GM21390 (cell line): ENCODE measurements around the gene LRP1-AS.

Experiments used
- ATAC-seq: cut with Tn5 transposase; IDR thresholded peaks from one replicate; pipeline ENCODE4 v1.9.1; 2021; ENCODE audit not compliant: unreplicated experiment

Gene LRP1-AS

DNA sequence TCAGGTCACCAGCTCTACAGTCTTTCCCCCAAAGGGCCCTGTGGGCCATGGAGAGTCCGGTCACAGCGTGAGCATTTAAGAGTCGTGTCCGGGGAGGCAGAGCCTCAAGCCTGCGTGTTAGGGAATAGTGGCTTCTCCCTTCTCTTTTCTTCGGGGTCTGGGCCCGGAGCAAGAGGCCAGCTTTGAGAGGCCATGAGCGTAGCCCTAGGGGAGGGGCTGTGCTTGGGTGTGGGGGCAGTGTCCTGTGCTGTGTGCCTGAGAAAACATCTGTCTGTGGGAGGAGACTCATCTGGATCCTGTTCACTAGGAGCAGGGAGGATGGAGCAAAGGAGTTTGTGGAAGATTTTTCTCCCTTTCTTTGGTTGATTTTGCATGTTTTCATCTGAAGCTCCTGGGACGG lies 5.3 kb downstream of the LRP1-AS start:
- ATAC-seq: no peak

DNA sequence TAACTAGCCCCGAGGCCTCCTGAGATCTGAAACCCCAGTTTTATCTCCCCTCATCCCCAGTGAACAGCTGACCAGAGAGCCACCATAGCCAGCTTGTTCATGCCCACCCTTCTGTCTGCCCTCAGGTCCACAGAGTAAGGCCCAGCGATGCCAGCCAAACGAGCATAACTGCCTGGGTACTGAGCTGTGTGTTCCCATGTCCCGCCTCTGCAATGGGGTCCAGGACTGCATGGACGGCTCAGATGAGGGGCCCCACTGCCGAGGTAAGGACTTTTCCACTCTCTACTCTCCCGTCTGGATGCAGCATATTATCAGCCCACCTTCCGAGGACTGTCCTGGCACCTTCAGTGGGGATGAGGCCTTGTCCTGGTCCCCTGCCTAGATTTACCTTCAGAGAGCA lies 6.2 kb downstream of the LRP1-AS start:
- no peak for ATAC-seq

DNA sequence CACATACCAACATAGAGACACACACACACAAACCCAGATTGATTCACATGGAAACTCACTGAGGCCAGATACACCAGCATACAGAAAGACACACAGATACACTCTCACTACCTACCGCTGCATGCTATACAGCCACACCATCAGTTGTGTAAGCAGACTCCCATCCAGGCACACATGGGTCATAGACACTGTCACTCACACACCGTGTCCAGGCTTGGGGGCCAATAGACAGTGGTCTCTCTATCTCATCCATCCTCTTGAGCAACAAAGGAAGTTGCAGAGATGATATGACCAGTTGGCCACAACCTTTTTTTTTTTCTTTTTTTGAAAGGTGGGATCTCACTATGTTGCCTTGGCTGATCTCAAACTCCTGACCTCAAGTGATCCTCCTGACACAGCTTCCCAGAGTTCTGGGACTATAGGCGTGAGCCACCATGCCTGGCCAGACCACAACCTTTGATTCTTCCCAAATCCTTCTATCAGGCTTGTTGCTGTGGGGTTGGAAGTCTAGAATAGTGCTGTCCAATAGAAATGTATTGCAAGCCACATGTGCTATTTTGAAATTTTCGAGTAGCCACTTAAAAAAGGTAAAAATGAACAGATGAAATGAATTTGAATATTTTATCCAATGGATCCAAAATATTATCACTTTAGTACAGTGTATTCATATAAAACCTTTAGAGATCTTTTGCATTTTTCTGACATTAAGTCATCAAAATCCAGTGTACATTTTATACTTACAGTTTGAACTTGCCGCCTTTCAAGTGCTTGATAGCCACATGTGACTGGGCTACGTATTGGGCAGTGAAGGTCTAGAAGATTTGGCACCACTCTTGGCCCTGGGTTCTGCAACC lies 7.4 kb downstream of the LRP1-AS start:
- no peak for ATAC-seq

DNA sequence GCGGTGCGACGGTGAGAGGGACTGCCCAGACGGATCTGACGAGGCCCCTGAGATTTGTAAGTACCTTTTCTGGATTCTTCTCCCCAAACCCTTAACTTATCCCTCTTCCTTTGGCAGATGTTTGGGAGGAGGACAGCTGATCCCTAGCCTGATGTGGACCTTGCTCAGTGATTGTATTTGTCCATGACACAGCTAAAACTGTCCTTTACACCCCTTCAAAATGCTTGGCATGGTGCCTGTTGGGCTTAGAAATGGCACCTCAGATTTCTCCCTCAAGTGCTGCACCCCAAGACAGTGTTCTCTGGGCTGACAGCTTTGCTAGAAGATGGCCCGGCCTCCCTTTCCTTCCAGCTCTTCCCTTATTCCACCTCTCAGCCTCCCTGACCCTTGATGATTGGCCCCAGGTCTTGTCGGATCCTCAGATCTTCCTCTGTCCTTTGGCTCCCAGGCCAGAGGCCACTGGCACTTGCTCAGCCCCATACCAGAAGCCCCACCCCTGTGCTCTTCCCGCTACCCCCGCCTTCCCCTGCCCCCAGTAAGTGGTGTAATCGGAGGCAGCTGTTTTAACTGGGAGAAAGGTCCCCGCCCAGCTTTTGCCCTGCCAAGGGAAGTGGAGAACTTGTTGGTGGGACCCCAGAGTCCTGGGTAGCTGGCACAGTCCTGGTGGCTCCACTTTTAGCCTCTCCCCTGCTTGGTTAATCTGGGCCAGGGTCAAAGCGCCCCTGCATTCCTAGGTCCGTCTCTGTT lies 8.7 kb downstream of the LRP1-AS start:
- ATAC-seq: no peak

DNA sequence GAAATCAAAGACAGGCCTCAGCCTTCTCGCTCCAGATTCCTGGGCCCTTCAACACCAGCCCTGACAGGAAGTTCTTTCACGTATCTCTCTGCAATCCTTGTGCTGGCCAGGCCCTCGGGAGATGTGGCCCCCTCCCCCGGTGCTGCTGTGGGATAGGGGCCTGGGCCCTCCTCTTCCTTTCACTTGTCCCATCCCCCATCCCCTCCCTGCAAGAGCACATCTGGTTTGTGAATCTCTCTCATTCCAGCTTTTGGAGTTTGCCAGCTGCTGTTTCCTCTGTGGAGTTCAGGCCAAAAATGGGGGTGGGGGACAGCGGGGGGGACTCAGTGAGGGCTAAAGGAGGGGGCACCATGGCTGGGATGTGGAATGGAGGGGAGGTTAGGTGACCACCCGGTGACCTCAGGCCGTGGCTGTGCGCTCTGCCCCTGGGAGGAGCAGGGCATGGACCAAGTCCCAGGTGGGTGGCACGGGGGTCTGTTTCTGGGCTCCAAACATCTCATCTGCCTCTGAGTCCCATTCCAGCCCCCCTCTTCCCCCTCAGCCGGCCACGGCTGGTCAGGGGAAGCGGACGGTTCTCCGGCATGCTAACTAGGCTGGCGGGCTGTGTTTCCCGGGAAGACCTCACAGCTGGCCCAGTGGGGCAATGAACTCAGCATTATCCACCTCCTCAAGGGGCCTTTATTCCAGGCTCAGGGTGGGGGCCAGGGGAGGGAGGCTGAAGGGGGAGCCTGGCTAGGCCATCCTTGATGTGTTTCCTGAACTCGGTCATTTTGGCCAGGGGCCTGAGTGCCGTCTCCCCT lies 11.7 kb downstream of the LRP1-AS start:
- ATAC-seq: no peak

DNA sequence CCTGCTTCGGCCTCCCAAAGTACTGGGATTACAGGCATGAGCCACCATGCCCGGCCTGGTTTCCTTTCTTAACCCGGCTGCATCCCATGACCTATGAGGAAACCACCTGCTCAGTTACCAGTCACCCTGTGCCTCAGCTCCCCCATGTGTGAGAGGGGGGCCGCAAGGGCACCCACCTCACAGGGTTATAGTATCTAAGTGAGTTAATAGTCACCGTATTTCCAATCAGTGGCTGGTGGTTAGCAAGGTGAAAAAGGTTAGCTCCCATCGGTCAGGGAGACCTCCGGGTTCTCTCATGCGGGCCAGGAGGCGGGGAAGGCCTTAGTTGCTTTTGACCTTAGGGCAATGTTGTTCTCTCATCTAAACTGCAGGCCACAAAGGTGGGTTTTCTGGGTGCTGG lies 12.5 kb downstream of the LRP1-AS start:
- no peak for ATAC-seq

DNA sequence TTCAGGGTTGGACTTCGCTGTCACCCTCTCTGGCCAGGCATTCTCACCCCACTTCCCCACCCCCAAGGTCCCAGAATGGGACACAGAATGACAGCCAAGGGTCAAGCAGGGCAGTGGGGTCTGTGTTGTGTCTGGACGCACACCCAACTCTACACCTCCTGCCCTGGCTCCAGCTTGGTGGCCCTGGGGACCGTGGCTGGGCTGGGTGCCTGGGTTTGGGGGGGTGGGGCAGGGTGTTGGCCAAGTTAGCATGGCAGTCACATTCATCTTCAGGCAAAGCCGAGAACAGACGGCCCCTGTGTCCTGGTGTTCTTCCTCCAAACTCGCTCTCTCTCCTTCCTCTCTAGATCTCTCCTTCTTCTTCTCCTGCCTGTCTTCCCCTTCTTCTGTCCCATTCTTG lies 13.5 kb downstream of the LRP1-AS start:
- ATAC-seq: no peak

DNA sequence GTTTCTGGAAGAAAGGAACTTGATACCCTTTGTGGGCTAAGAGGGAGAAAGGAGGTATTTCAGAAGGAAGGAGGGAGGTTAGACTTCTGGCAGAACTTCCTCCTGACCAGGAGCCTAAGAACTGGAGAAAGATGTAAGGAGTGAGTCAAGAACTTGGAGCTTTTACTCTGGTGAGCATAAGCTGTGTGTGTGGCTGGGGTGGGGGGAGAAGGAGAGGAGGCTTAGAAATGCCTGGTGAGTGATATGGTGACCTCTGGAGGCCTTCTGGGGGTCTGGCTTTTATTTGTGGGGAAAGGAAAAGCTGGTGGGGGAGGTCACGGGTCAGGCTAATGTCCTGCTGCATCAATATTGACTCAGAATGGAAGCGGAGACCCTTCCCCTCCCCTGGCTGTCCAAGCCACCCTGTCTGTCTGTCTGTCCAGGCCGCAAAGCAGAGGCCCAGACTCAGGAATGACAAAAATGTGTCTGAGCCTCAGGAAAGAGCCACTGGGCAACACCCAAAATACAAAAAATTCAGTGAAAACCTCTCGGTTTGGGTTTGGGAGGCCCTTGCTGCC lies 14.3 kb downstream of the LRP1-AS start:
- ATAC-seq: no peak

DNA sequence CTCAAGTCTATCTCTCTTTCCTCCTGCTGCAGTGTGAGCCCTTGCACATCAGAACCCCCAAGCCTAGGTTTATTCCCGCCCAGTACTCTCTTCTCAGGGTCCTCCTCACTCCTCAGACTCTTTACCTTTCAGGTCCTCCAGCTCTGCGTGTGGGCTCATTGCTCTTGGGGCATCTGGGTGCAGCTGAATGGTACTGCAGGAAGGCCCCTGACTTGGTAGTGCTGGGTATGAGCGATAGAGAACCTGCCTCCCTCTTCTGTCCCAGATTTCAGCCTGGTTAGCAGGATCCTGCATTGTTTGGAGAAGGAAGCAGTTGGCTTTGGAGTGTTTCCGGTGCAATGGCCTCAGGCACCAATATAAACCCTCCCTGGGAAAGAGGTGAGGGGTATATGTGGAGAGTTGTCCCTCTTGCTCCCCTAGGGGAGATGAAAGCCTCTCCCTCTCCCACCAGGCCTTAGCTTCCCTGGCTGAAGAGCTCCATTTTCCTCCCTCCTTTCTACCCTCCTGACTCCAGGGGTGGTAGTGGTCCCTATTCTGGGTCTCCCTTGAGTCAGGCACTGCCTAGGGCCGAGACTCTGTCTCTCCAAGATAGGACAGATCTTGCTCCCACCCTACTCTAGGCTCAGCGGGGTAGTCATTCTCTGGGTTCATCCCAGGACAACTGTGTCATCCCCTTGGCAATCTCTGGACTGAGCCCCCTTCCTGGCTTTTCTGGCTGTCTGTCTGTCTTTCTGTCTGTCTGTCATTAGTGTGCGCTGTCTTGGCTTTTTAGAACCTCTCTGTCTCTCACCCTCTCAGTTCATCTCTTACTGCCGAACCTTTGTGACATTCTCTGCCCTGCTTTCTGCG lies 15.3 kb downstream of the LRP1-AS start:
- ATAC-seq: no peak

DNA sequence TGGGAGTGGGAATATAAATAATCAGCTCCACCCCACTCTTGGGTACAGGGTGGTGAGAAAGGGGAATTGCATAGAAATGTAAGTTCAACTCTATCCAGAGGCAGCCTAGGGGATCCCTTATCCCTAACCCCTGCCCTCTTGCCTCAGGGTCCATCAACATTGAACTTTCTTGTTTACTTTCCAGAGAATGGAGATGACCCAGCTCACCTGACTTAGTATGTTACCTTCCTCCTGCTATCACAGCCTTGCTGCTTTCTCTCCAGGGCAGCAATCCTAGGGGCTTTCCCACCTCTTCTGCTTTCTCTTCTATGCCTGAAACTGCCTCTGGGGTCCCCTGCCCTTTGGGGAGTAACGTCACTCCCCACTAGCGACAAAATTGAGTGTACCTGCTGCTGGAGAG lies 16.5 kb downstream of the LRP1-AS start:
- ATAC-seq: no peak

DNA sequence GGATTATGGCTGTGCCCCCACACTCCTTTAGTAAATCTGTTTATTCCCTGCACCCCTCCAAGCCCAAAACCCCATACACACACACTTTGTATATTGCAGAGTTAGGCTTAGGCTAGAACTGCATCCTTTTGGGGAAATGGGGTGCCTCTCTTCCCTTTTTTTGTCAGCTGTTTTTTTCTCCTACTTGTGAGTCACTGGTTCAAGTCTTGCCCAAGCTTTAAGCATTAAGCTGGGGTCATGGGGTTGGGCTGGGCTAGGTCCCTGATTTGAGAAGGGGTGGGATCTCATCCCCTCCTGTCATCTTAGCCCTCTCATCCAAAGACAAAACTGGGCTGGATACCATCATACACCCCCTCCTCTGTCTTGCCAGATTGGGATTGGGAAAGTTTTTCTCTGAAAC lies 17.5 kb downstream of the LRP1-AS start:
- no peak for ATAC-seq

DNA sequence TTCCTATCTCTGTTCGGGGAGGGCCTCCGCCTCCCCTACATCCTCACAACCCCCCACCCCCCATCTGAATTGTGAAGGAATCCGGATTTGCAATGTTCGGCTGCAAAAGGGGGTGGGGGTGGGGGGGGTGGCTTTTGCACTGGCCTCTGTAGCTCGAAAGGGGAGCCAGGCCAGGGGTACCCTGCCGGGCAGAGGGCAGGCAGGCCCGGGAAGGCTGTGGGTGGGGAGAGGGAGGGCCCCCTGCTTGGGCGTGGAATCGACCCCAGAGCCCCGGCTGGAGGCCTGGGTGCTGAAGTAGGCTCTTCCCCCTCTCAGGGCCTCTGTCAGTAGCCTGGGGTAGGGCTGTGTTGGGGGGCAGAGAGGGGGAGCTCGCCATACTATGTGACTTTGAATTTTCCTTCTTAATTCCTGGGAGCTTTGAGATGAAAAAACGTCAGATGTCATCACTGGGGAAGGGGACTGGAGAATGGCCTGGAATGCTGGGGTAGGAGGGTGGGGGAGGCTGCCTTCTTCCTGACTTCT lies 18.0 kb downstream of the LRP1-AS start:
- no peak for ATAC-seq

DNA sequence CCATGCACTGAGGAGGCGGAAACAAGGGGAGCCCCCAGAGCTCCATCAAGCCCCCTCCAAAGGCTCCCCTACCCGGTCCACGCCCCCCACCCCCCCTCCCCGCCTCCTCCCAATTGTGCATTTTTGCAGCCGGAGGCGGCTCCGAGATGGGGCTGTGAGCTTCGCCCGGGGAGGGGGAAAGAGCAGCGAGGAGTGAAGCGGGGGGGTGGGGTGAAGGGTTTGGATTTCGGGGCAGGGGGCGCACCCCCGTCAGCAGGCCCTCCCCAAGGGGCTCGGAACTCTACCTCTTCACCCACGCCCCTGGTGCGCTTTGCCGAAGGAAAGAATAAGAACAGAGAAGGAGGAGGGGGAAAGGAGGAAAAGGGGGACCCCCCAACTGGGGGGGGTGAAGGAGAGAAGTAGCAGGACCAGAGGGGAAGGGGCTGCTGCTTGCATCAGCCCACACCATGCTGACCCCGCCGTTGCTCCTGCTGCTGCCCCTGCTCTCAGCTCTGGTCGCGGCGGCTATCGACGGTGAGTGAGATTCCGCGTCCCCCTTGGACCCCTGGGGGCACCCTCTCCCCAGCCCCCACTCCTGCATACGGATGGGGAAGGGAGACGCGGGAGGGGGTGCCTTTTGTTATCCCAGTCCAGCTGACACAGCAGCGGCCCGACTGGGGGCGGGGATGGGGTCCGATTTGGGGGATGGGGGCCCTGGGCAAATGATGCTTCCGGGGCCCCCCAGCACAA lies 18.7 kb downstream of the LRP1-AS start:
- no peak for ATAC-seq

DNA sequence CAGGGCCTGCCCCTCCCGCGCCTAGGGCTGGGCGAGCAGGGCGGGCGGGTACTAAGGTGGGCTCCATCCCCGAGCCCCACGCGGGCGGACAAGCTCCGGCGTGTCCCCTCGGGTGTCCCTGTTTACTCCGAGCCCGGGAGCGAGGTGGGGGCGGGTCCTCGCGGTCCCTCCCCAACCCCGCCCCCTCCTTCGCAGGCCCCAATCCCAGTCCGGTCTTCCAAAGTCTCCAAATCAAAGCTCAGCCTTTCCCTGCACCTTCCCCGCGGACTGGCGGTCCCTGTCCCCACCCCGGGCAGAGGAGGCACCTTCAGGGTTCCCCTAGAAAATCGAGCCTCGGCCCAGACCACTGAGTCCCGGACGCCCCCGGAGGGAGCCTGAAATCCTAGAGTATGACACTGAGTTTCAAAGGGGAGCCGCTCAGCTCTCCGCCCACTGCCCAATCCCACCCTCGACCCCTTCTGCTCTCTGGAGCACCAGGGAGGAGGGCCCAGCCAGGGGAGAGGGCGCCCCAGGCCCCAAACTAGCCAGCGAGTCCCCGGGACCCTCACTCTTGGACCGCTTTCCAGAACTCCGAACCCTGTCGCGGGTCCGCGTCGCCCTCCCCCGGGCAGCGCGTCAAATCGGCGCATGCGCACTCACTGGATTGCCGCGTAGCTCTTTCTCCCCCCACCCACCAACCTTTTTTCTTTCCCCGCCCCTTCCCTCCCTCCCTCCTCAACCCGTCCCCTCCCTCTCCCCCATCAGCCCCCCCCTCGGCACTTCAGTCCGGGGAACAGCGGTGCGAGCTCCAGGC lies 19.5 kb downstream of the LRP1-AS start, which contains the start of gene LRP1:
Gene LRP1 (plus strand): TSS at position 758 of the 793 bp plus-strand sequence. CDS start 482 bp downstream, outside the sequence.
- ATAC-seq: no peak

DNA sequence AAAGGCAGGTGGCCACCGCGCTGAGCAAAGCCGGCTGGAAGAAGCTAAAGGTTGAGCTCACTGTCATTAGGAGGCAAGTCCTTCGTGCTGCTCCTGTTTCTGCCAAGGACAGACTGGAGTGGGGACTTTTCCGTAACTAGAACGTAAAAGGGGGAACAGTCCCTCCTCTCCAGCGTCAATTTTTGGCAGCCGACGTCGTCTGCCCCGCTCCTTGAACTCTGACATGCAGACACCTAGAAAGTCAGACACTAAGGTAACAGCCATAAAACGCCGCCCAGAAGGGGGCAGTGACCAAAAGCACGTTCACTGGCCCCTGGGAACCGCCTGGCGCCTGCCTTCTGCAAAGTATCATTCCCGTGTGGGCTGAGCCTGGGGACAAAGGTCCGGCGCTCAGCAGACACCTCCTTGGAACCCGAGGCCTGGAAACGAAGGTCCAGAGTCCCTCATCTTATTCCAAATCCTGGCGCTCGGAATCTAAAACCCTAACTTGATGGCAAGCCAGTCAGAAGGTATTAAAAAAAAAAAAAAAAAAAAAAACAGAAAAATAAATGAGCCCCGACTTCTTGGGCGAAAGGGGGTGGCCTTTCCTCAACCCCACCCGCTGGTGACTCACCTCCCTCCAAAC lies 20.2 kb downstream of the LRP1-AS start:
- no peak for ATAC-seq

DNA sequence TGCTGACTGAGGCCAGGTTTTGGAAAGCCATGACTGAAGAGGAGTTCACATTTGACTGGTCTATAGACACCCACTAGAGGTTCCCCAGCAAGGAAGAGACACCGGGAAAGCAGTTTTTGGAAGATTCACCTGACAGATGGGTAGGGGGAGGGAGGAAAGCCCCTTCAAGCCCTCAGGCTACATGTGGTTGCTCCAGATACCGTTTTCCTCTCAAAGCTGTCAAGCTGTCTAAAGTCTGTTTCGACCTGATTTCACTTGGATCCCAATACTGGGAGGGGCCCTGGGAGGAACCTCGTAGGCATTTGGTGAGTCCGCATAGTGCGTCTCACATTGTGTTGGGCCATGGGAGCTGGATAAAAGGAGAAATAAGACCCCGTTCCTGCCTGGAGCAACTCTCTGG lies 20.9 kb downstream of the LRP1-AS start:
- ATAC-seq: no peak

DNA sequence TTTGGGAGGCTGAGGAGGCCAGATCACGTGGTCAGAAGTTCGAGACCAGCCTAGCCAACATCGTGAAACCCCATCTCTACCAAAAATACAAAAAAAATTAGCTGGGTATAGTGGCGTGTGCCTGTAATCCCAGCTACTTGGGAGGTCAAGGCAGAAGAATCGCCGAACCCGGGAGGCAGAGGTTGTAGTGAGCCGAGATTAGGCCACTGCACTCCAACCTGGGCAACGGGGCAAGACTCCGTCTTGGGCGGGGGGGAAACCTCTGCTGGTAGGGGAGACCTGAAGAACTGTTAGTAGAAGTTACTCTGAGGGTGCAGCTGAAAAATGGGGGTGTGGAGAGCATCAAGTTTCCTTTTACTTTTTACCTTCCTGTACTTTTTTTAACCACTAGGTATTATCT lies 21.4 kb downstream of the LRP1-AS start:
- ATAC-seq: no peak

DNA sequence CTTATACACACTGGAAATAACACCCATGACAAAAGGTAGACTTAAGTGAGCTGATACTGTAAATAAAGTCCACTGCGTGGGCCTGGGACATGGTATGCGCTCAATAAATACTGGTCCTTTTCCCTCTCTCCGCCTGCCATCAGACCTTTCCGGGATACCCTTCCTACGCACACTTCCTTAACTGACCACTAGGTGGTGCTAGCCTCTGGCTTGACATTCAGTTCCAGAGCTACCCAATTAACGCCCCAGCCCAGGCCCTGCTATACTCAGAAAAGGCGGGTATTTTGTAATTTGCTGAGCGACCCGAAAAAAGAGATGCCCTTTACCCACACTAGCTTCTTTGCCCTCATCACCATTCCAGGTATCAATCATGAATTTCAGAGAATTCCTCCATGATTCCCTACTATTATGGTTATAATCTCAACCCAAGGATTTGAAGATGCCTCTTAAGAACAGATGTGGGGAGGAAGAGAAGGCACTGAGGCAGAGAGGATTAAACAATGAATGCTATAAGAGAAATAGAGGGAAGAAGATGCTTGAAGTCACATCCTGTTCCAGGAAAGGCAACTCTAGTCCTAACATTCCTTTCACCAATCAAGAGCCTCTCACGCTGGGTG lies 23.1 kb downstream of the LRP1-AS start:
- no peak for ATAC-seq
